NCI-H1092 treated with DMSO at 0.1 percent for 48 hours (cell line): ENCODE data around the gene GOLGA5.
"Not testable (repeated sequence)": the region's sequence is repeated elsewhere in the genome, so short reads cannot be mapped to it uniquely, and the experiment has no call there.

ENCODE experiments used
- DNase-seq: peaks from one replicate; lab custom pipeline; 2025; lab: John Stamatoyannopoulos, UW

GOLGA5 gene

DNA sequence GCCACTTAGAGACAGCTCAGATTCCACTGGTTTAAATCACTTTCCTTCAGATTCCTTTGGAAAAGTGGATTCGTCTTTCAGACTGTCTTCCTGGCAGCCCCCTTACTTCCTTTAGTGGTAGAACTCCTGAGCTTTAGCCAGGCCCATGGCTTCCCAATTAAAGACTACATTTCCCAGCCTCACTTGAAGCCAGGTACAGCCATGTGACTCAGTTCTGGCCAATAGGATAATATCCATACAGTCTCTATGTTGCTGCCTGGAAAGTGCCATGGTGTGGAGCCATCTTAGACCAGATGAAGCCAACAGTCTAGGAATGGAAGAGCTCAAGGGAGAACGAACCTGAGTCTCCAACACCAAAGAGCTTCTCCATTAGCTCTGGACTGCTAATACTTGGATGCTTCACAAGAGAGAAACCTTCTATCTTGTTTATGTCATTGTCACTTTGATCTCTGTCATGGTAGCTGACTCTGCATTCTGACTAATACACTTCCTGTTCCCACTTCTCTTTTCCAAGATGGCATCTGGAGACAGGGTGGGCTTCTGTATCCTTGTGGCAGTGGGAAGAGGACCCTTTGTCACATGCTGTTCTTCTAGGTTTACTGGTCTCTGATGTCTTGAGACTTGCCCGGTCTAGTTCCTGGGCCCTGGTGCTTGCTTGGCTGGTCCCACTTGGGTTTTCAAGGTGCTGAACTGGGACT lies 15.1 kb upstream of the GOLGA5 start:
- DNase-seq = peak; percentile 7

- DNase-seq = no peak
These were observed 13.5 kb upstream of the GOLGA5 start for GRCh38 chr14:92780444-92781232.

DNA sequence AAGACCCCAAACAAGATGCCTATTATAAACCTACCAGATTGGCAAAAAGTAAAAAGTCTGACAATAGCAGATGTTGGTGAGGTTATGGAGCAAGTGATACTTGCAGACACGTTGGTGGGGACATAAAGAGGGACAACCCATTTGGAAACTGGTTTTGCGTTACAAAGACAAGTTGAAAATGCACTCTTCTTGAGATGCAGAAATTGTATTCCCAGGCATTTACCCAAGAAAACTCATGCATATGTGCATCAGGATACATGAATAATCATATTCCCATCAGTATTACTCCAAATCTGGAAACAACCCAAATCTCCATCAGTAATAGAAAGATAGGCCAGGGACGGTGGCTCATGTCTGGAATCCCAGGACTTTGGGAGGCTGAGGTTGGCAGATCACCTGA lies 12.8 kb upstream of the GOLGA5 start:
- no peak for DNase-seq

- DNase-seq = peak; percentile 83
These were observed 10.2 kb upstream of the GOLGA5 start for GRCh38 chr14:92783813-92784431.

GRCh38 chr14:92785667-92786426 lies 8.3 kb upstream of the GOLGA5 start:
- no peak for DNase-seq

GRCh38 chr14:92786427-92786756 lies 7.7 kb upstream of the GOLGA5 start:
- no peak for DNase-seq

DNA sequence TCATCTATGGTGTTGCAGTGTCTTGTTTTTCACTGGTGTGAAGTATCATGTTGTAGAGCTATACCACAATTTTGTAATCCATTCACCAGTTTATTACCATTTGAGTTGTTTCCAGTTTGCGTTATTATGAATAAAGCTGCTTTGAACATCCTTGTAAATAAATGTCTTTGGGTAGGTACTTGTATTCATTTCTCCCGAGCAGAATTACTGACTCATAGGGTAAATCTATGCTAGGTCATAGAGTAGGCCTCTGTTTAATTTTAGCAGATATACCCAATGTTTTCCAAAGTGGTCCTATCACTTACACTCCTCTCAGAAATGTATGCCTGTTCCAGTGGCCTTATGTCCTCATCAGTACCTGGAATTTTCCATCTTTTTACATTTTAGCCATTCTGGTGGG lies 6.6 kb upstream of the GOLGA5 start:
- DNase-seq = no peak

- DNase-seq = no peak
These were observed 4.5 kb upstream of the GOLGA5 start for GRCh38 chr14:92789457-92790089.

DNA sequence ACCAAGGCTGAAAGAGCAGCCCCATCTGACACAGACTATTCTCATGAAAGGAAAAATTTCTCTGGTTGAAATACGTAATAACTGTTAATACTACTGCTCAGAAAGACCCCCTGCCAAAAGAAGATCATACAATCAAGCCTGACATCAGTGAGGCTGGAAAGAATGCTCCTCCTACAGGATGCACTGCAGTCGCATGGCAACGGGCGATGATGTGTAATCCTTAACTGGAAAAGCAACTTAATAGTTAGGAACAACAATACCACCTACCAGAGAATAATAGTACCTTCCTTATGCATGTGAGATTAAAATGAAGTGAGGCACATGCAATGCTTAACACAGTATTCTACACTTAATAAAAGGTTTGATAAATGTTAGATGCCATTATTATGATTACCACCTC lies 1.2 kb upstream of the GOLGA5 start:
- no peak for DNase-seq

DNA sequence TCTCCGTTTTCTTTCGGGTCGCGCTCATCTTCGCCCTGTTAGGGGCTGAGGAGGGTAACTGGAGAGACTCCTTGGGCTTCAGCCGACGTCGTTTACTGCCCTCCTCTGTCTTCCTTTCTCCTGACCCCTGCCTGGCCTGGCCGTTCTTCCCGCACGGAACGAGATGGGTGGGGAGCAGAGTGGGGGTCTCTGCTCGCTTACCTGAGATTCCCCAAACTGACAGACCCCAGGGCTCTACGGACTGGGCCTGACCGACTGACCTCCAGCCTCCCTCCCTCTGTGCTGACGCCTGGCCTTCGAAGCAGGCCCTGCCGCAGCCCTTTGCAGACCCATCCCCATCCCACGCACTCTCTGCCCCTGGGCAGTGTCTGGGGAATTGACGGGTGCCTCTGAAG lies 439 bp downstream of the GOLGA5 start:
- DNase-seq = no peak

DNA sequence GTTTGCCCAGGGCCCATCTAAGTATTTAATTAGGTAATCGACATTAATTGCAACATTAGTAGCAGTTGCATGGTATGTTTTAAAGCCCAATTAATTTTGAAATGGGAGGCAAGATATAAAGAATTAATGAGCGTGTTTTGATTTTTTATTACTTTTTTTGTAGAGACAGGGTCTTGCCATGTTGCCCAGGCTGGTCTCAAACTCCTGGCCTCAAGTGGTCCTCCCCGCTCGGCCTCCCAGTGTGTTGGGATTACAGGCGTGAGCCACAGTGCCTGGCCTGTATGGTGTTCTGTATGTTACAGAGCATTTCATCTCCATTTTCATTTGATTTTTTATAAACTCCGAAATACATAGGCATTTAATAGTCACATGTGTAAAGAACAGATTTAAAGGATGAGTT lies 856 bp downstream of the GOLGA5 start:
- no peak for DNase-seq

DNA sequence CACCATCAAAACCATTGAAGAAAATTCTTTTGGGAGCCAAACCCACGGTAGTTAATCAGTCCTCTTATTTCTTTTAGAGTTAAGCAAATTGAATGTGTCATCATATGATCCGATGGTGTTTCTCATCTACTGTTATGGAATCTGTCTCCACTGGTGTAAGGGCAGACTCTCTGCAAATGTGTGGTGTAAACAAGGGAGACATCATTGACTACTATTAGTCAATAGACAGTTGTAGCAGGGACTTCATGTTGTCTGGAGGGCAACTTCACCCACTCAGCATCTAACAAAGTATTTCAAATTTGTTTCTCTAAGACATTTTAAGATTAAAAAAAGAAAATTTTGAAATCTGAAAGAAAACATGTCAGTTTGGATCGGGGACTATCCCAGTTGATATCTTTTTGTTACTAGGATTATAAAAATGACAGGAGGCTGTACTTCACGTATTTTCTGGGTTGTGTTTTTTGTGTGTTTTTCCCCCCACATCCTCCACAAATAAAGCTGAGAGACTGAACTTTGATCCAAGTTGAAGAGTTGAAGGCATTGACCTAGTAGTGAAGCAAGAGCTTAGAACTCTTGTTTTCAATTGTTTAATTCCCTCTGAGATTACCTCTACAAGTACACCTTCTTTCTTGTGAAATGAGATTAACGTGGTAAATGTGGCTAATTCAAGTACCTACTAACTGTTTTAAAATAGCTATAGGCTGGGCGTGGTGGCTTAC lies 4.0 kb downstream of the GOLGA5 start:
- DNase-seq = no peak

GRCh38 chr14:92798811-92799210 lies 4.7 kb downstream of the GOLGA5 start:
- DNase-seq = no peak

- no peak for DNase-seq
These were observed 5.9 kb downstream of the GOLGA5 start for GRCh38 chr14:92800012-92800411.

GRCh38 chr14:92800525-92800924 lies 6.4 kb downstream of the GOLGA5 start:
- DNase-seq = no peak

DNA sequence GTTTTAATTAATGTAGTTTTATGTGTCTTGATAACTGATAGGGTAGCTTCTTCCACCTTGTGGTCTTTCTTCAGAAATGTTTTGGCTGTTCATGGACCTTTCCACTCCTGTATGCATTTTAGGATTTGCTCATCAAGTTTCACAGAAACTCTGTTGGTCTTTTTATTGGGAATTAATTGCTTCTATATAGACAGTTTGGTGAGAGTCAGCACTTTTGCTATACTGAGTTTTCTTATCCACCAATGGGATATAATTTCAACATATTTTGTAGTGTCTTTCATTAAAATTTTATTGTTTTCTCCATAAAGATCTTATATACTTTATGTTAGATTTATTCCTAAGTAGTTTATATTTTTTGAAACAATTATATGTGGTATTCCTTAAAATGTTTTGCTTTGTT lies 7.8 kb downstream of the GOLGA5 start:
- DNase-seq = no peak

DNA sequence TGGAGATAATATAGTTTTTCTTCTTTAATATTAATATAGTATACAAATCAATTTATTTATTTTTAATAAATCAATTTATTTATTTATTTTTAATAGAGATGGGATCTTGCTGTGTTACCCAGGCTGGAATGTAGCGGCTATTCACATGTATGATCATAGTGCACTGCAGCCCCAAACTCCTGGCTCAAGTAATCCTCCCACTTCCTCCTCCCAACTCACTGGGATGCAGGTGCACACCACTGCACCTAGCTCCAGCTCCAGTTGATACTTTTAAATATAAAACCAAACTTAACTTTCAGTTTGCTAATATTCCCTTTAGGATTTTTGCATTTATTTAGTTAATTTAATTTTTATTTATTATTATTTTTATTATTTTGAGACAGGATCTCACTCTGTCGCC lies 8.6 kb downstream of the GOLGA5 start:
- DNase-seq = no peak

DNA sequence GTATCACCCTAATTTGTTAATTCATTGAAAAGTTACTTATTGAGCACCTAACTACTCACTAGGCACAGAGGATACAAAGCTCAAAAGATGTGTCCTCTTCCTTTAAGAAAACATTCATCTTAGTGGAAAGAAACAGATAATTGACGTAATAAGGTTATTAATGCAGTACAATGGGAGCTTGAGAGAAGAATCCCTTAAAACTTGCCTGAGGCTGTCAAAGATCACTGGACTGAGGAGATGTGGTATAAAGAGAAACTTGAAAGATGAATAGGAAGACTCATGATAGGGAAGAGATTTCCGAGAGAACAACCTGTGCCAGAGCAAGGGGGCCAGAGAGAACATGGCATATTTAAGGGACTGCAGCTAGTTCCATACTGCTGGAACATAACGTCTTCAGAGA lies 19.1 kb downstream of the GOLGA5 start:
- DNase-seq = no peak

GRCh38 chr14:92819011-92819597 lies 25.0 kb downstream of the GOLGA5 start:
- DNase-seq = no peak

DNA sequence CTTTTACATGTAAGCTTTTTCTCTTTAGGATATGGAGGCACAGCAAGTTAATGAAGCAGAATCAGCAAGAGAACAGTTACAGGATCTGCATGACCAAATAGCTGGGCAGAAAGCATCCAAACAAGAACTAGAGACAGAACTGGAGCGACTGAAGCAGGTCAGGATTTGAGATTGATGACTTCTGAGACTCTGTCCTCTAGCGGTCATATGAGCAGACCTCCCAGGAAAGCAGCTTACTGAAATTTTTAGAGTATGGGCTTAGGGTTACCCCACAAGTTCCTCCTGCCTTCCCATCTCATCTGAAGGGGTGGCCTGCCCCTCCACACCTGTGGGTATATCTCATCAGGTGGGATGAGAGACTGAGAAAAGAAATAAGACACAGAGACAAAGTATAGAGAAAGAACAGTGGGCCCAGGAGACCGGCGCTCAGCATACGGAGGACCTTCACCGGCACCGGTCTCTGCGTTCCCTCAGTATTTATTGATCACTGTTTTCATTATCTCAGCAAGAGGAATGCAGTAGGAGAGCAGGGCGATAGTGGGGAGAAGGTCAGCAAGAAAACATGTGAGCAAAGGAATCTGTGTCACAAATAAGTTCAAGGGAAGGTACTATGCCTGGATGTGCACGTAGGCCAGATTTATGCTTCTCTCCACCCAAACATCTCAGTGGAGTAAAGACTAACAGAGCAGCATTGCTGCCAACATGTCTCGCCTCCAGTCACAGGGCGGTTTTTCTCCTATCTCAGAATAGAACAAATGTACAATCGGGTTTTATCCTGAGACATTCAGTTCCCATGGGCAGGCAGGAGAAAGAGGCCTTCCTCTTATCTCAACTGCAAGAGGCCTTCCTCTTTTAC lies 25.8 kb downstream of the GOLGA5 start:
- DNase-seq = not testable (repeated sequence)
